Measurements from ENCODE around the gene IFNGR1. TPM values are rescaled to one million over a fixed set of nuclear protein-coding genes. Genes with fewer than 3 reads are reported as not detected.
A peak's percentile ranks its signal among the peaks of the same experiment; 100 is the strongest.

Gene IFNGR1
- total and polyA plus RNA-seq, 4 donors = 108 to 327 (median 149) TPM

DNA sequence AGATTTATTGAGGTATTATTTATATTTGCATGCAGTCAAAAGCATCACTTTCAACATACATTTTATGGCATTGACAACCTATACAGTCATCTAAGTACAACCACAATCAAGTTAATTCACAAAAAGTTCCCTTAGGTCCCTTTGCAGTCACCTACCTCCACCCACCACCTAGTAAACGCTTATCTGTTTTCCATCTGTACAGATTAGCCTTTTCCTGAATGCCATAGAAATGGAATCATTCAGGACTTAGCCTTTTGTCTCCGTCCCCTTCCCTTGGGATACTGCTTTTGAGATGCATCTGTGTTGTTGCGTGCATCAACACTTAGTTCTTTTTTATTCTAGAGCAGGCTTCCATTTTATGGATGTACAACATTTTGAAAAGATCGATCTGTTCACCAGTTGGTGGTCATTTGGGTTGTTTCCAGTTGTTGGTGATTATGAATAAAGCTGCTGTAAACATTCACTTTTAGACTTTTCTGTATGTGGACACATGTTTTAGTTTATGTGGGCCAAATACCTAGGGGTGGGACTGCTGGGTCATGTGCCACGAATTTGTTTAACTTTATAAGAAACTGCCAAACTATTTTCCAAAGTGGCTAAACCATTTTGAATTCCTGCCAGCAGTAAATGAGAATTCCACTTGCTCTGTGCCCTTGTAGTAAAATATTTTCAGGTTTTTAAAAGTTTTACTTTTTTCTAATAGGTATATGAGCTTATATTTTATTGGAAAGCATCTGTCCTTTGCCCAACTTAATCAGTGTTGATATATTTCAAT lies 17.6 kb upstream of the IFNGR1 start:
- Histone ChIP-seq H3K27ac (ENCODE audit: low read depth in 1 of 2, low read length in 1 of 2) (peak overlapping the region in 1 of 2 donors; percentile 40), H3K27me3 (ENCODE audit: control insufficient read depth in 3 of 3, insufficient read depth in 3 of 3, low read length in 2 of 3) (no peaks in the 10 kb centered on the region), H3K9me3 (ENCODE audit: control insufficient read depth in 4 of 4, insufficient read depth in 3 of 4, low read length in 3 of 4) (no peaks in the 10 kb centered on the region), H3K4me1 (ENCODE audit: control insufficient read depth in 5 of 5, insufficient read depth in 5 of 5, low read length in 5 of 5) (peaks cover 0 to 6% (median 0%) of the 10 kb centered on the region in 5 donors), H3K4me3 (no peak overlapping the region), H3K36me3 (ENCODE audit: control insufficient read depth in 4 of 4, insufficient read depth in 4 of 4, low read length in 4 of 4) (no peaks in the 10 kb centered on the region), H3K9ac (ENCODE audit: insufficient read depth in 1 of 2, low read length in 2 of 2) (no peak overlapping the region)
- TF ChIP-seq, protein P1, sequence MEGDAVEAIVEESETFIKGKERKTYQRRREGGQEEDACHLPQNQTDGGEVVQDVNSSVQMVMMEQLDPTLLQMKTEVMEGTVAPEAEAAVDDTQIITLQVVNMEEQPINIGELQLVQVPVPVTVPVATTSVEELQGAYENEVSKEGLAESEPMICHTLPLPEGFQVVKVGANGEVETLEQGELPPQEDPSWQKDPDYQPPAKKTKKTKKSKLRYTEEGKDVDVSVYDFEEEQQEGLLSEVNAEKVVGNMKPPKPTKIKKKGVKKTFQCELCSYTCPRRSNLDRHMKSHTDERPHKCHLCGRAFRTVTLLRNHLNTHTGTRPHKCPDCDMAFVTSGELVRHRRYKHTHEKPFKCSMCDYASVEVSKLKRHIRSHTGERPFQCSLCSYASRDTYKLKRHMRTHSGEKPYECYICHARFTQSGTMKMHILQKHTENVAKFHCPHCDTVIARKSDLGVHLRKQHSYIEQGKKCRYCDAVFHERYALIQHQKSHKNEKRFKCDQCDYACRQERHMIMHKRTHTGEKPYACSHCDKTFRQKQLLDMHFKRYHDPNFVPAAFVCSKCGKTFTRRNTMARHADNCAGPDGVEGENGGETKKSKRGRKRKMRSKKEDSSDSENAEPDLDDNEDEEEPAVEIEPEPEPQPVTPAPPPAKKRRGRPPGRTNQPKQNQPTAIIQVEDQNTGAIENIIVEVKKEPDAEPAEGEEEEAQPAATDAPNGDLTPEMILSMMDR (IDR thresholded peaks at IDR 0.05; ENCODE audit: control extremely low read depth, extremely low read depth) = no peak
- ATAC-seq (ENCODE audit: insufficient read depth, low FRiP score) (no peak), DNase-seq (peak in 2 of 3 donors; percentile 39 to 47)
- 64 to 77% methylated on average over 5 of the region's 5 CpGs for WGBS, 2 donors

DNA sequence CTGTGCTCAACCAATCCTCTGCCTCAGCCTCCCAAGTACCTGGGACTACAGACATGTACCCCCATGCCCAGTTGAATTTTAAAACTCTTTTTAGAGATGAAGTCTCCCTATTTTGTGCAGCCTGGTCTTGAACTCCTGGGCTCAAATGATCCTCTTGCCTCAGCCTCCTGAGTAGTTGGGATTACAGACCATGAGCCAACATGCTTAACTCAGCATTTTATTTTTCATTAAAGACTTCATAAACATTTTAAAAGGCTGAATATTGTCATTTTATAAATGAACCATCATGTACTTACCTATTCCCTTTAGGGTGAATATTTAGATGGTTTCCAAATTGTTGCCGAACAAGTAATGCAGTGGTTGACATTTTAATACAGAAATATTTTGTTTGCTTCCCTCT lies 16.5 kb upstream of the IFNGR1 start:
- H3K9me3 ChIP-seq (ENCODE audit: control insufficient read depth in 4 of 4, insufficient read depth in 3 of 4, low read length in 3 of 4) = no peaks in the 10 kb centered on the region
- H3K9ac ChIP-seq (ENCODE audit: insufficient read depth in 1 of 2, low read length in 2 of 2) = no peak overlapping the region
- WGBS, 2 donors = 86 to 89% methylated on average over 1 of the region's 1 CpG
- no peak for ATAC-seq (ENCODE audit: insufficient read depth, low FRiP score)
- no peak overlapping the region for H3K4me3 ChIP-seq
- no peak overlapping the region for H3K27ac ChIP-seq (ENCODE audit: low read depth in 1 of 2, low read length in 1 of 2)
- H3K27me3 ChIP-seq (ENCODE audit: control insufficient read depth in 3 of 3, insufficient read depth in 3 of 3, low read length in 2 of 3) = no peaks in the 10 kb centered on the region
- no peak for DNase-seq
- no peaks in the 10 kb centered on the region for H3K36me3 ChIP-seq (ENCODE audit: control insufficient read depth in 4 of 4, insufficient read depth in 4 of 4, low read length in 4 of 4)
- TF ChIP-seq, protein P1 (IDR thresholded peaks at IDR 0.05; ENCODE audit: control extremely low read depth, extremely low read depth) = no peak
- peaks cover 0 to 7% (median 0%) of the 10 kb centered on the region in 5 donors for H3K4me1 ChIP-seq (ENCODE audit: control insufficient read depth in 5 of 5, insufficient read depth in 5 of 5, low read length in 5 of 5)

DNA sequence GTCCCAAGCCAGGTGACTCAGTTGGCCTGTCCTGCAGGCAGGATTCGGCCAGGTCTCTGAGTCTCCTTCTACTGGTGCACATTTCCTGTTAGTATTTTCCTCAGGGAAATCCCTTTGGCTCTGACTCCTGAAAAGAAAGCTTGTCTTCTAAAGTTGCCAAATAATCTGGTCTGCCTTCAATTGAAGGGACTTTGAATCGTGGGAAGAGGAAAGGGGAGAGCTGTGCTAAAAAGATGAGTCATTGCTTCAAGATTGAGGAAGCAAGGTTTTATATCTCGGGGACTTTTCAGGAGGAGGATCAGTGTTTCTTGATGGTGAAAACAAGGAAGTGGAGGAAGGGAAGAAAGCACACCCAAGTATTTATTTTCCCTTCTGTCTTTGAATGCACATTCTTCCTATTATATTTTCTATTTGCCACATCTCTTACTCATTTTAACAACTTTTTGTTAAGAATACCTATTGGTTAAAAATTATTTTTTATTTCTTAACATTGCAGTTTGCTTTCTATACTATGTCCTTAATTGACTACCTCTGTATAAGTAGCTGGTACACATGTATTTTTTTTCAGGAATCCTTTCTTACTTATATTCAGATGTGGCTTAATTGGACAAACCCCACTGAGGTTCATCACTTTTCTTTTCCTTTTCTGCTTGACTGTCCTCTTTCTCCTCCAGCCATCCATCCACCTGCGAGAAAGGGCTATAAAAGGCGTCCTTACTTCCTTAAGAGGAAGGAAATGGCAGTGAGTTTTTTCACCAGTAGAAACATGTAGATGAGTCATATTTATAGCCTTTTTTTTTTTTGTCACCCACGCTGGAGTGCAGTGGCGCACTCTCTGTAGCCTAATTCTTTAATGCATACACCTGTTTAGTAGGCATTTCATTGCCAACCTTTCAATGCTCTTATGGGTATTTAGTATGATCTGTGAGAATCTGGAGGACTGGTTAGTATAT lies 15.0 kb upstream of the IFNGR1 start:
- Histone ChIP-seq H3K4me3 (no peak overlapping the region), H3K27me3 (ENCODE audit: control insufficient read depth in 3 of 3, insufficient read depth in 3 of 3, low read length in 2 of 3) (no peaks in the 10 kb centered on the region), H3K9ac (ENCODE audit: insufficient read depth in 1 of 2, low read length in 2 of 2) (no peak overlapping the region), H3K27ac (ENCODE audit: low read depth in 1 of 2, low read length in 1 of 2) (peak overlapping the region; percentile 69 to 75), H3K9me3 (ENCODE audit: control insufficient read depth in 4 of 4, insufficient read depth in 3 of 4, low read length in 3 of 4) (no peaks in the 10 kb centered on the region), H3K4me1 (ENCODE audit: control insufficient read depth in 5 of 5, insufficient read depth in 5 of 5, low read length in 5 of 5) (peaks cover 0 to 13% (median 0%) of the 10 kb centered on the region in 5 donors), H3K36me3 (ENCODE audit: control insufficient read depth in 4 of 4, insufficient read depth in 4 of 4, low read length in 4 of 4) (no peaks in the 10 kb centered on the region)
- ATAC-seq (ENCODE audit: insufficient read depth, low FRiP score) (peak; percentile 85), DNase-seq (peak in 1 of 3 donors; percentile 27)
- WGBS, 2 donors = 18 to 20% methylated on average over 7 of the region's 7 CpGs
- TF ChIP-seq, protein P1 (IDR thresholded peaks at IDR 0.05; ENCODE audit: control extremely low read depth, extremely low read depth) = no peak
